GM18505 (cell line): ENCODE results near the gene SCAMP4.

Experiments used
- ATAC-seq: cut with Tn5 transposase; IDR thresholded peaks from one replicate; pipeline ENCODE4 v1.9.1; 2021; ENCODE audit not compliant: unreplicated experiment
- POLR2A ChIP-seq: IDR thresholded peaks from 4 replicates; pipeline ENCODE4 v1.6.1; 2011; ENCODE audit warnings: borderline replicate concordance; ENCODE audit not compliant: insufficient read depth, insufficient read length; ENCODE audit errors: extremely low read depth

SCAMP4 gene

DNA sequence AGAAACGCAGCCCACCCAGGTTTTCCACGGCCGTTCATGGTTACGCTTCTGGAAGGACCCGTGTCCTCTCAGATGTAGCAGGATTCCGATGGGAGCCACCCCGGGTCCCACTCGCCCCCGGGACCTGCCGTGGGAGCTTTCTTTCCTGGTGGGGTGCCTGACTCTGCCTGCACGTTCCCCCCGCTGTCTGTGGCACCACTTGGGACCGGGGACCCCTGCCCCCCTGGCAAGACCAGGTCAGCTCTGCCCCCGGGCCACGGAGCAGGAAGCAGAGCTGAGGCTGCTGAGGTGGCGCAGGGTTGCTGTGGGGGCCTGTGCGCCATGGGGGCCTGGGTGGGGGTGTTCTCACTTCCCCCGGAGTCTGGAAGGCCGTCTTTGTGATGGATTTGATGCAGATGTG lies 47.8 kb downstream of the SCAMP4 start:
- ATAC-seq: no peak

DNA sequence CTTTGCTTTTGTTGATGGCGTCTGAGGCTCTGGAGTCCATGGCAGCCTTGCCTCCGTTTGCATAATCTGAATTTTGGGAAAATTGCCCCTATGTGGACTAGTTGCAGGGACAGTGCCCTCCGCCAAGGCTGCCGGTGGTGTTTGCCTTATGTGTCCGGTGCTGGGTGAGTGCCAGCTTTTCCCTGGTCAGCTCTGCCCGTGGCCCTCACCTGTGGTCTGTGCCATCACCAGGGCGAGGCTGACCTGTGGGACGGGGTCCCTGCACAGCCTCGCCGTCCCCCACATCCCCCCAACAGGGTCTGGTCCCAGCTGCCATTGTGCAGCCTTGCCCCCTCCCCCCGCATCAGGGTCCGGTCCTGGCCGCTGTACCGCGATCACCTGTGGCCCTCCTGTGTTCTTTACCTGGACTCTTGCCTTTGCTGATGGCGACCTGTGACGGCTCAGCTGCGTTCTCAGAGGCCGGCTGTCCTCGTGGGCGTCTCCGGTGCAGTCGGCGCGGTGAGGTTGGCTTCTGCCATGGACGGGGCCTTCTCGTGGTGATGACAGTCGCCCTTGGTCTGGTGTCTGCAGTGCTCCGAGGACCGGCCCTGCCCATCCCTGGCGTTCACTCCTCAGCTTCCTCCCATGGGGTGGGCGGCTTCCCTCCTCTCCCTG lies 48.4 kb downstream of the SCAMP4 start:
- ATAC-seq: no peak
- TF ChIP-seq POLR2A: no peak

More for the DNA sequence above, 47.8 kb downstream of the SCAMP4 start:
- no peak for TF ChIP-seq POLR2A

DNA sequence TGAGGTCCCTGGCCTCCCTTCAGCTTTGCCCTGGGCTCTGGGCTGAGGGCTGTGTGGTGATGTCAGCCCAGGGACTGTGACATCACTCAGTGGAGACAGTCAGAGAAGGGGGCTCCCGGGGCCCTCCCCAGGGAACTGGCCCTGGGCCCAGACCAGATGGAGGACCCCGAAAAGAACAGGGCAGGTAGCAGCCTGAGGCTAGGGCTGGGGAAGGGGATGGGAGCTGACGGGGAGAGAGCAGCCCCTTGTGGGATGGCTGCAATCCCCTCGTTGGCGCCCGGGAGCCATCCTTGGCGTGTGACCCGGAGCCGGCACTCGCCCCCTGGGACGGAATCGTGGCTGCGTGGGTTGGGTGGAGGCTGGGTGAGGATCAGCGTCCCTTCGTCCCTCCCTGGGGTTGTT lies 49.3 kb downstream of the SCAMP4 start:
- ATAC-seq: no peak
- TF ChIP-seq POLR2A: no peak

DNA sequence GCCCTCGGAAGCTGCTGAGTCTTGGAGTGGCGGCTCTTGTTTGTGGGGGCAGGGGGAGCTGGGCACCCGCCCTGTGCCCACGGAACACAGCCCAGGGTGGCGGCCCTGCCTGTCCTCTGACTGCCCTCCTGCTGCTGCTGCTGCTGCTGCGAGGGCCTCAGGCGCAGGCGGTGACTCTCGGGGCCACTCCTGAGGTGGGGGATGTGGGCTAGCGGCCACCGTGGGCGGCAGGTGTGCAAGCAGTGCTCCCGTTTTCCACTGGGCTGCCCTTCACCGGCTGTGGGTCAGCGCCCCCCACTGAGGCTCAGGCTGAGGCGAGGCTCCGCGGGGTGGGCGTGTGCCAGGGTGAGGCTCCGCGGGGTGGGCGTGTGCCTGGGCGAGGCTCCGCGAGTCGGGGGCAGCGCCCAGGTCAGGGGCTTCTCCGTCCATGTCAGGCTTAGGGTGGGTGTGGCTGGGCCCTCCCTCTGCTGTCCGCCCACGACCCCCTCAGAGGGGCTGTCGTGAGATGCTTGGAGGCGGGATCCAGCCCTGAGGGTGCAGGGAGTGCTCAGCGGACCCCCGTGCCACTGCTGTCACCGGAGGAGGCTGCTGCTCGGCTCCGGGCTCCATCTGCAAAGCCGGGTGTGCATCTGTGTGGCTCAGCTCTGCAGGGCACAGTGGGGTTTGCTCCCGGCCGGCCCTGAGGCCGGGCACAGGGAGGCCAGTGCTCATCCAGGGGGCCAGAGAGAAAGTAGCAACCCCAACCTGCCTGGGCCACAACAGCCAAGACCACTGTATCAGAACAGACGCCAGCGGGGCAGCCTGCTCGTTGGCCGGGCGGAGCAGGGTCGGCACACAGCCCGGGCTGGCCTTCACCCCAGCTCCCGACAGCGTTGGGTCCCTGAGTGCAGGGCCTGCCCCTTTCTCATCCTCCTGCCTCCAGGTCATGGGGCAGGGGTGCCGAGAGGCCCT lies 50.2 kb downstream of the SCAMP4 start:
- ATAC-seq: no peak

DNA sequence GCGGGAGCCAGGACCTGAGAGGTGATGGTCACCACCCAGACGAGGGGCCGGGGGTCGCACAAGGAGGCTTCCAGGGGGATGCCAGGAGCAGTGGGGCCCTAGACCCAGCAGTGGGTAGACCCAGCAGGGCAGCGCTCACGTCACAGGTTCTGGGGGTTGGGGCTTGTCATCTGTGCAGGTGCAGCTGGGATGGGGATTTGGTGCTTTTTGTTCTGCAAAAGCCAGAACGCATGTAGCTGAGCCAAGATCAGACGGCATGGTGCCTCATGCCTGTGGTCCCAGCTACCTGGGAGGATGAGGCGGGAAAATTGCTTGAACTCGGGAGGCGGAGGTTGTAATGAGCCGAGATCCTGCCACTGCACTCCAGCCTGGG lies 50.9 kb downstream of the SCAMP4 start:
- no peak for TF ChIP-seq POLR2A
- no peak for ATAC-seq

More for the DNA sequence above, 50.2 kb downstream of the SCAMP4 start:
- no peak for TF ChIP-seq POLR2A

DNA sequence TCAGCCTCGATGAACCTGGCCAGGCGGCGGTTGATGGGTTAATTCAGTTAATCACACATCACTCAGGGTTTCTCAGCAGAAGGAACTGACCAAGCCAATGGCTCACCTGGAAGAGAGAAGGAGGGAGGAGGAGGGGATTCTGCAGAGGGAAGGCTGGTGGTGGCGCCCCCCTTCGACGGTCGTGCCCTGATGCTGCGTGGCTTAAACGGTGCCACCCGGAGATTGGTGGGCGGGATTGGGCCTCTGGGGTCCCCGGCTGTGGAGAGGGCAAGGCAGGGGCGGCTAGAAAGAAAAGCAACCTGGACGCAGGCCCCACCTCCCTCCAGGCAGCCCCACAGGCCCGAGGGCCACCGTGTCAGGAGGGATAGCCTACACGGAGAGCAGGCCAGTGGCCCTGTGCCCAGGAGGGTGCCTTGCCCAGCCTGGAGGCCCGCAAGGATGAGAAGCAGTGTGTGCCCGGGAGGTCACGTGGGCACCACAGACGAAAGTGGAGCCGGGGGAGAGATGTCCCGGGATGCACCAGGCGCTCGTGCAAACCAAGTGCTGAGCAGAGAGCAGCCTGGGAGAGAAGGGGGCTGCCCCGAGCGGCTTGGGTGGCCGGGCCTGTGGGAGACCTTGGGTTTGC lies 51.8 kb downstream of the SCAMP4 start:
- no peak for ATAC-seq
- no peak for TF ChIP-seq POLR2A

DNA sequence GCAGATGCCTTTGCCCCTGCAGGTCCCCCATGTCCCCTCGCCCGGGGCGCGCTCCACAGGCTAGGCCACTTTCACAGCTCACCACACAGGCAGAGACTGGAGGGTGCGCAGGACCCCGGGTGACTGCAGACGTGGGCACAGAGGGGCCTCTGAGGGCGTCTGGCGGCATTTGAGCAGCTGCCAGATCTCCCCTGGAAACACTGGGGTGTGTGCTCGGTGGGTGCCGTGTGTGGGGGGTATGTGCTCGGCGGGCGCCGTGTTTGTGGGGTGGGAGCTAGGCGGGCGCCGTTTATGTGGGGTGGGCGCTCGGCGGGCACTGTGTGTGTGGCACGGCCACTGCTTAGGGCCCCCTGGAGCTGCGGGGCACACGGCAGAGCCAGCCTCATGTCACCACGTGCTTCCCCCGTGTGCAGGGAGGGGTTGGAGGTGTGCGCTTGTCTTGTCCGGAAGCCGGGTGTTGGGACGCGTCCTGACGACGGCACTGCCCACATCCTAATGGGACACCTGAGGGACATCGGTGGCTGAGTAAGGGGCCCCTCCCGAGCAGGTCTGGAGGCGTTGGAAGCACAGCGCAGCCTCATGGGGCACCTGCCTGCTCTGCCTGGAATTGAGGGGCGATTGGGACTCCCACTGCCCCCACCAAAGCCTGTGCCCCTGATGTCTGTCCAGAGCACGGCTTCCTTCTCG lies 52.5 kb downstream of the SCAMP4 start:
- ATAC-seq: no peak
- no peak for TF ChIP-seq POLR2A

DNA sequence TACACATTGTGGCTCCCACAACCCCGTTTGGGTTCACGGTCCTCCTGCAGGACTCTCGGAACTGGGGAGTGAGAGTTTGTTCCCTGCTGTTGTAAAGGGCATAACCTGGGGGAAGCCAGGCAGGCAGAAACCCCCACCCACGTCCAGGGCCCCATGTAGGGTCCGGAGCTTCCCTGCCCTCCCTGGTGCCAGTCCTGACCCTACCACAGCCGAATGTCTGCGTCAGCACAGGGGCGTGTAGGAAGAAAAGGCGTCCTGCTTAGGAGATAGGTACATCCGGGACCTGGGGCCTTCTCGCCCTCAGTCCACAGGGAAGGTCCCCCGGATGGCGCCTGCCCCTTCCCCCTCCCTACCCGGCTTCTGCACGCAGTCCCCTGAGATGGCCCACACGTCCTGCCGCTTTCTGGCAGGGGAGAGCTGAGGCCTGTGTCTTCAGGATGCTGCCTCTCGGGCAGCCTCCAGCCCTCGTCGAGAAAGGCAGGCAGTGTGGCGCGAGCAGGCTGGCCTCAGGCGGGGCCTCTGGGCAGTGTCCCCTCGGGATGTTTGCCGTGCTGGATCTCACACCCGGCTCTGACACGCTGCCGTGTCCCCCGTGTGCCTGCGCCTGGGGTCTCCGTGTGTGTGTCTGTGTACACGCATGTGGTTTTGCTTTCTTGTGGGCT lies 54.9 kb downstream of the SCAMP4 start:
- ATAC-seq: no peak
- TF ChIP-seq POLR2A: no peak

DNA sequence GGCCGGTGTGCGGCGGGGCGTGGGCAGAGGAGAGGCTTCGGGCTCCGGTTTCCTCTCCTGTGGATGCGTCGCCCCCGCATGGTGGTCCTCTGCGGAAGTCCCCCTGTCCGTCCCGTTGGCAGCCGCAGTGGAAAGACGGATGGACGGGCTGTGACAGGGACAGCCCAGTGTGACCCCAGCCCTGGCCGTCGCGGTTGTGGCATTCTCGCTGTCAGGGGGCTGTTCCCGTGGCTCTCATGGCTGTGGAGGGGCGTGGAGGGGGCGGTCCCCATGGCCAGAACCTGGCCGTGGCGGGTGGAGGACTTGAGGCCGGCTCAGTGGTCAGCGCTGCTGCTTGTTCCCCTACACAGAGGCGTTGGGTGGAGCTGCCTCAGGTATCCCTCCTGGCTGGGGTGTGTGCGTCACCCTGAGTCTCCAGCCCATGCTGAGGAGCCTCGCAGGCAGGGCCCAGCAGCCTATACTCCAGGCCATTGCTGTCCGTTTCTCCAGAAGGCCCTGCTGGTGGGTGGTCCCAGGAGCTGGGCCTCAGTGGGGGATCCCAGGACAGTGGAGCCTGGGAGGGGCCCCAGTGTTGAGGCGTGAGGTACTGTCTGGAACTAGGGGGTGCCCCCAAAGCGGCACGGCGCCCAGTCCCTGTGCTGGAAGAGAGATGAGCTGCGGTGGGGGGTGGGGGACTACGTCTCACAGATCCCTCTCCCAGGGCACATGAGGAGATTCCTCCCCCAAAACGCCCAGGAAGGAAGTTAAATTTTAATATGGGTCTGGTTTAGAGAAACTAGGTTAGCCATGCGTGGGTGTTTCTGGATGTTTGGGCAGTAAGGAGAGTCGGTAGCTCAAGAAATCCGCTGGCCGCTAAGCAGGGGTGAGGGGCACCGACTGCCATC lies 56.0 kb downstream of the SCAMP4 start:
- ATAC-seq: no peak
- TF ChIP-seq POLR2A: no peak

DNA sequence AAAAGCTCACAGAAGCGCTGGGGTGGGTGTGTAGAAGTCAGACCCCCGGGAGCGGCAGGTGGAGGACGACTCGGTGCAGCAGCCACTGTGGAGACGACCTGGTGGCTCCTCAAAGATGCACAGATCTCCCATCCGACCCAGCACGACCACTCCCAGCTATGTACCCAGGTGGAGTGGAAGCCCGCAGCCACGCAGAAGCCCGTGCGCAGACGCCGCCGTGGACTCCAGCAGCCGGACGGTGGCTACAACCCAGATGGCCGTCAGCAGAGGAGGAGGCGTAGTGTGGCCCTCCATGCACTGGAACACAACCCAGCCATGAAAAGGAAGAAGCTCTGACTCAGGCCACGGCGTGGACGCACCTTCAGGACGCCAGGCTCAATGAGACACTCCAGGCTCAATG lies 57.5 kb downstream of the SCAMP4 start:
- no peak for TF ChIP-seq POLR2A
- ATAC-seq: no peak

DNA sequence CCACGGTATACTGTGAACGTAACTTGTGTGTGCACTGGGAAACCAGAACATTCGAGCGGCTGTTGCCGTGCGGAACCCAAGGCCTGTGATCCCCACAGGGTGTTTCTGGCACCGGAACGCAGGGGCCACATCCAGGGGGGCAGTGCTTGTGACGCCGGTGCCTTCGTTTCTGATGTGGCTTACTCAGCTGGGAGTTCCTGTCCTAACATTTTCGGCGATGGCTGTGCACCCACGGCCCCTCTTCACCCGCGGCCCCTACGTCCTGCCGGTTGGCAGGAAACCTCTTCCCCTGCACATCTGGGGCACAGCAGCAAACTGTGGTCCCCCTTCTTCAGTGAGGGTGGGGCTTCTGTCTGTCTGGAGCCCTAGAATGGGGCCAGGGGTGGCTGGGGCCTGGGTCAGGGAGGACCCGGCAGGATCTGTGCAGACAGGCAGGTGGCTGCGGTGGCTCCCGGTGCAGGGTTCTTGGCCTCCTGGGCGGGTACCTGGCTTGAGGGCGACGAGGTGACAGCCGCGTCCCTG lies 61.9 kb downstream of the SCAMP4 start:
- ATAC-seq: no peak
- TF ChIP-seq POLR2A: no peak
